ENCODE data around the gene GALE.

GALE gene

DNA sequence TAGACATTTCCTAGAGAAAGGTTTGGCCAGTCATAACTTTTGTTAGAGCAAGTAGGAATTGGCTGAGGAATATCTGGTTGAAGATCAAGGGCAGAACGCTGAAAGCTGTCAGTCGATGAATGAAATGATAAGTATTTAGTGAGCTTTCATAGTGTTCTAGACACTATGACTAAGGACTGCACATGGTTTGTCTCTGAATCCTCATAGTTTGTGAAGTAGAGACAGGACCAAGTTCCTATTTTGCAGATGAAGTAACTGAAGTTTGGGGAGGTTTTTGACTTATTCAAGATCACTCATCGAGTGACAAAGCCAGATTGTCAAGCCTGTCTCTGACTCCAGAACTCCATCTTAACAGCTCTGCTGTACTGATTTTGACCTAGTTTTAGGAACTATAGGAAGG is 52.5 kb downstream of the GALE start:
- TF ChIP-seq, protein P1, sequence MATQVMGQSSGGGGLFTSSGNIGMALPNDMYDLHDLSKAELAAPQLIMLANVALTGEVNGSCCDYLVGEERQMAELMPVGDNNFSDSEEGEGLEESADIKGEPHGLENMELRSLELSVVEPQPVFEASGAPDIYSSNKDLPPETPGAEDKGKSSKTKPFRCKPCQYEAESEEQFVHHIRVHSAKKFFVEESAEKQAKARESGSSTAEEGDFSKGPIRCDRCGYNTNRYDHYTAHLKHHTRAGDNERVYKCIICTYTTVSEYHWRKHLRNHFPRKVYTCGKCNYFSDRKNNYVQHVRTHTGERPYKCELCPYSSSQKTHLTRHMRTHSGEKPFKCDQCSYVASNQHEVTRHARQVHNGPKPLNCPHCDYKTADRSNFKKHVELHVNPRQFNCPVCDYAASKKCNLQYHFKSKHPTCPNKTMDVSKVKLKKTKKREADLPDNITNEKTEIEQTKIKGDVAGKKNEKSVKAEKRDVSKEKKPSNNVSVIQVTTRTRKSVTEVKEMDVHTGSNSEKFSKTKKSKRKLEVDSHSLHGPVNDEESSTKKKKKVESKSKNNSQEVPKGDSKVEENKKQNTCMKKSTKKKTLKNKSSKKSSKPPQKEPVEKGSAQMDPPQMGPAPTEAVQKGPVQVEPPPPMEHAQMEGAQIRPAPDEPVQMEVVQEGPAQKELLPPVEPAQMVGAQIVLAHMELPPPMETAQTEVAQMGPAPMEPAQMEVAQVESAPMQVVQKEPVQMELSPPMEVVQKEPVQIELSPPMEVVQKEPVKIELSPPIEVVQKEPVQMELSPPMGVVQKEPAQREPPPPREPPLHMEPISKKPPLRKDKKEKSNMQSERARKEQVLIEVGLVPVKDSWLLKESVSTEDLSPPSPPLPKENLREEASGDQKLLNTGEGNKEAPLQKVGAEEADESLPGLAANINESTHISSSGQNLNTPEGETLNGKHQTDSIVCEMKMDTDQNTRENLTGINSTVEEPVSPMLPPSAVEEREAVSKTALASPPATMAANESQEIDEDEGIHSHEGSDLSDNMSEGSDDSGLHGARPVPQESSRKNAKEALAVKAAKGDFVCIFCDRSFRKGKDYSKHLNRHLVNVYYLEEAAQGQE (IDR thresholded peaks at IDR 0.05; ENCODE audit: insufficient read depth in 1 of 2, low read depth in 2 of 2, low read length in 2 of 2) = no peak
- TF ChIP-seq FOXP2 (optimal IDR thresholded peaks at IDR 0.05; ENCODE audit: borderline replicate concordance, extremely low read depth, extremely low read length, insufficient read depth) (no peak), SIN3A (IDR thresholded peaks at IDR 0.05; ENCODE audit: borderline replicate concordance, insufficient read depth, low read length) (no peak), TAF1 (IDR thresholded peaks at IDR 0.05; ENCODE audit: borderline replicate concordance, insufficient read depth, low read length) (no peak), POLR2AphosphoS5 (IDR thresholded peaks at IDR 0.05; ENCODE audit: low read depth, low read length) (no peak)
